Prostate gland (tissue), 2 donors: Measurements from ENCODE around the gene GRID2. TPM values are rescaled to one million over a fixed set of nuclear protein-coding genes. Genes with fewer than 3 reads are reported as not detected.

Experiments
- DNase-seq: peaks from one replicate; pipeline ENCODE4 v3.0.0-alpha.2; 2019; ENCODE audit warnings: low spot score
- H3K27ac ChIP-seq, 2 donors: fragments of 200-600 bp; sonication (generic); 2 replicates each; pipeline ENCODE4 v1.5.1; 2017 to 2019
- H3K27me3 ChIP-seq: fragments of 200-600 bp; sonication (generic); replicated peaks from 2 replicates; pipeline ENCODE4 v1.5.1; 2019; ENCODE audit not compliant: insufficient read depth
- H3K36me3 ChIP-seq, 2 donors: fragments of 200-600 bp; sonication (generic); 1 replicate in 1 of 2; 2 replicates in 1 of 2; pipeline versions ENCODE4 v1.5.1 to v1.8.1; 2017 to 2019
- H3K4me1 ChIP-seq: fragments of 200-600 bp; sonication (generic); replicated peaks from 2 replicates; pipeline ENCODE4 v1.5.1; 2019
- H3K4me3 ChIP-seq, 2 donors: fragments of 200-600 bp; sonication (generic); 2 replicates each; pipeline ENCODE4 v1.5.1; 2017 to 2019
- H3K9me3 ChIP-seq: fragments of 200-600 bp; sonication (generic); 2 replicates; pipeline ENCODE4 v1.5.1; 2017
- POLR2A ChIP-seq: fragments of 450-650 bp; IDR thresholded peaks from one replicate; pipeline ENCODE4 v1.6.1; 2016; ENCODE audit warnings: antibody characterized with exemption, mild to moderate bottlenecking
- POLR2AphosphoS5 ChIP-seq: sonication (generic); formaldehyde crosslinking; IDR thresholded peaks from one replicate; pipeline ENCODE4 v1.6.1; 2017; ENCODE audit warnings: antibody characterized with exemption
- WGBS: methylation state at CpG from one replicate; pipeline ENCODE4 v1.1.5; 2018; 5-methylcytosine and 5-hydroxymethylcytosine counted together
- intact Hi-C: fragments of 100-400 bp; cut with DNase I; formaldehyde crosslinking; loops from one replicate; pipeline ENCODE4 v1.14.2; 2022
- total RNA-seq, 2 donors: library from RNA; depleted of rRNA; stranded (reverse); fragments of >200 nt; gene quantifications; one replicate each; pipeline ENCODE4 v1.1.0, GENCODE V29; 2016
- TF ChIP-seq, protein P1 (sequence below), 4 experiments: fragments of 200-600 bp in 2 of 4; fragments of 450-650 bp in 2 of 4; sonication (generic) in 2 of 4; IDR thresholded peaks; 1 replicate in 3 of 4; 2 replicates in 1 of 4; pipeline ENCODE4 v1.5.1; 2016 to 2019; ENCODE audit warnings: antibody characterized with exemption in 4 of 4, mild to moderate bottlenecking in 2 of 4, moderate library complexity in 2 of 4

GRID2 gene
- total RNA-seq, 2 donors from 2014 or later, result 0.09 to 11.0 TPM

DNA sequence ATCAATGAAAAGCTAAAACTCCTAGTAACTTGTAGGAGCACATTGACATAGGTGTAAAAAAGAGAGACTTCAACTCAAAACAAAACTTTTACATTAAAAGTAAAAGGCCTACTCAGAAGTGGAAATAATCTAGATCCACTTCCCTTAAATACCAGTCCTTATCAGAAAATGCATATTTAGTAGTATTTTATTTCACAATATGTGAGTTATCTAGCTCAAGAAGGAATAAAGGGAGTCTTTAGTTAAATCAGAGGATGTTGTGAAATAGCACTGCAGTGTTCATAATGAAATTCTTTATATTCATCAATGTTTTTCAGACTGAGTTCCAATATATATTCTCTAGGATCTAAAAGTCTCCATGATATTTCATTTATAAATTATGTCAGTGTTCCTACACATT lies 715.0 kb downstream of the GRID2 start:
- Histone ChIP-seq H3K27me3 (no peaks in the 10 kb centered on the region), H3K36me3 (no peaks in the 10 kb centered on the region), H3K9me3 (no peaks in the 10 kb centered on the region), H3K4me1 (no peaks in the 10 kb centered on the region), H3K27ac (no peak overlapping the region), H3K4me3 (no peak overlapping the region)
- no peak for DNase-seq
- intact Hi-C loops, result no loop called here
- TF ChIP-seq POLR2A (no peak), POLR2AphosphoS5 (no peak)
- TF ChIP-seq, protein P1, sequence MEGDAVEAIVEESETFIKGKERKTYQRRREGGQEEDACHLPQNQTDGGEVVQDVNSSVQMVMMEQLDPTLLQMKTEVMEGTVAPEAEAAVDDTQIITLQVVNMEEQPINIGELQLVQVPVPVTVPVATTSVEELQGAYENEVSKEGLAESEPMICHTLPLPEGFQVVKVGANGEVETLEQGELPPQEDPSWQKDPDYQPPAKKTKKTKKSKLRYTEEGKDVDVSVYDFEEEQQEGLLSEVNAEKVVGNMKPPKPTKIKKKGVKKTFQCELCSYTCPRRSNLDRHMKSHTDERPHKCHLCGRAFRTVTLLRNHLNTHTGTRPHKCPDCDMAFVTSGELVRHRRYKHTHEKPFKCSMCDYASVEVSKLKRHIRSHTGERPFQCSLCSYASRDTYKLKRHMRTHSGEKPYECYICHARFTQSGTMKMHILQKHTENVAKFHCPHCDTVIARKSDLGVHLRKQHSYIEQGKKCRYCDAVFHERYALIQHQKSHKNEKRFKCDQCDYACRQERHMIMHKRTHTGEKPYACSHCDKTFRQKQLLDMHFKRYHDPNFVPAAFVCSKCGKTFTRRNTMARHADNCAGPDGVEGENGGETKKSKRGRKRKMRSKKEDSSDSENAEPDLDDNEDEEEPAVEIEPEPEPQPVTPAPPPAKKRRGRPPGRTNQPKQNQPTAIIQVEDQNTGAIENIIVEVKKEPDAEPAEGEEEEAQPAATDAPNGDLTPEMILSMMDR (IDR thresholded peaks at IDR 0.05), result no peak

DNA sequence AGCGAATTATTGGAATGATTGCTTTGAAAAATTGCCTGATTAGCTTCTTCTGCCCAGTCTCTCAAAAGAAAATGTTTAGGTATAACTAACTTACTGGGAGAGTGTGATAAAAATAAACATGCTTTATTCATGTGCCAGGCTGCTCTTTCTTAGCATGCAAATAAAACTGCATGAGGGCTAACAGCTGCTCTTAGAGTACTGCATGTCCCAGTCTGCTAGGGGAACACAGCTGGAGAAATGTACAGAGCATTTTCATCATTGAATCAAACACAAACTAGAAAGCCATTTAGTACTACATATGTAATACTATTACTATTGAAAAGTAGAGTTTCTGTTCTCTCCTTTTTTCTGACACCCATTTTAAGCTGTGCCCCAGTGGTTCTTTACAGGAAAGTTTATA lies 726.0 kb downstream of the GRID2 start:
- H3K27ac ChIP-seq, result no peak overlapping the region
- H3K9me3 ChIP-seq, result no peaks in the 10 kb centered on the region
- TF ChIP-seq POLR2AphosphoS5, result no peak
- TF ChIP-seq POLR2A, result no peak
- TF ChIP-seq, protein P1 (IDR thresholded peaks at IDR 0.05), result no peak
- H3K4me1 ChIP-seq, result no peaks in the 10 kb centered on the region
- no peaks in the 10 kb centered on the region for H3K27me3 ChIP-seq
- intact Hi-C loops, result no loop called here
- no peaks in the 10 kb centered on the region for H3K36me3 ChIP-seq
- 60% methylated on average over 1 of the region's 1 CpG for WGBS
- DNase-seq, result no peak
- H3K4me3 ChIP-seq, result no peak overlapping the region

DNA sequence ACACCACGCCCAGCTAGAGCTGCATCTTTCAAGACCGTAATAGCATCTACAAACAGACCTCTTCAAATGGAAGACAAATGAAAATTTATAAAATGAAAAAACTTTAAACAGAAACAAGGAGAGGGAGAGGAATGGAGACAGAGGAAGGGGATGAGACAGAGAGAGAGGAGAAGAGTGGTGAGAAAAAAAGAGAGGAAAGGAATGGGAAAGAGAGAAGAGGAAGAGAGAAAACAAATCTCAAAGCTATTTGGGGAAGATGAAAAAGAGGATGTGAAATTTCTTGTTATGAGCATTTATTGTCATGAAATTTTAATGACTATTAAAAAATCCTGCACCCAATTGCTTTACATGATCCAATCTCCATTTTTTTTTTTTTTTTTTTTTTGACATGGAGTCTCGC lies 726.9 kb downstream of the GRID2 start:
- Histone ChIP-seq H3K27ac (no peak overlapping the region), H3K27me3 (no peaks in the 10 kb centered on the region), H3K4me3 (no peak overlapping the region), H3K9me3 (no peaks in the 10 kb centered on the region), H3K4me1 (no peaks in the 10 kb centered on the region), H3K36me3 (no peaks in the 10 kb centered on the region)
- intact Hi-C loops, result no loop called here
- TF ChIP-seq POLR2AphosphoS5 (no peak), POLR2A (no peak)
- TF ChIP-seq, protein P1 (IDR thresholded peaks at IDR 0.05), result no peak
- WGBS, result 96% methylated on average over 3 of the region's 3 CpGs
- DNase-seq, result no peak

DNA sequence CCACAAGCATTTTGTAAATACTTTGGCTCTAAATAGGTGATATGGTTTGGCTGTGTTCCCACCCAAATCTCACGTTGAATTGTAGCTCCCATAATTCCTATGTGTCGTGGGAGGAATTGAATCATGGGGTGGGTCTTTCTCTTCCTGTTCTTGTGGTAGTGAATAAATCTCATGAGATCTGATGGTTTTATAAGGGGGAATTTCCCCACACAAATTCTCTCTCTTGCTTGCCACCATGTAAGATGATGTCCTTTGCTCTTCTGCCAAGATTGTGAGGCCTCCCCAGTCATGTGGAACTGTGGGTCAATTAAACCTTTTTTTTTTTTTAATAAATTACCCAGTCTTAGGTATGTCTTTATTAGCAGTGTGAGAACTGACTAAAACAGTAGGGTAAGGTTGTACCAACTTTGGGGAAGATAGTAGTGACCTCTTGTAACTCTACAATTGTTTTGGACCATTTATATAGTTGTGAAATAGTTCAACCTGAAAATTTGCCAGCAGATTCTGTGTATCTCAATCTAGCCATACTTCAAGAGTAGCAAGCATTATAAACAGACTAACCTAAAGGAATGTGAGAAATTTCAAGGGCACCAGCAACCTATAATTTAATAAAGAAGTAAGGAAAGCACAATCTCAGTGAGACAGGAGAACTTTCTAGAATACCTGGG lies 727.8 kb downstream of the GRID2 start:
- 48% methylated on average over 2 of the region's 2 CpGs for WGBS
- no peak overlapping the region for H3K27ac ChIP-seq
- intact Hi-C loops, result no loop called here
- no peaks in the 10 kb centered on the region for H3K27me3 ChIP-seq
- no peak for DNase-seq
- H3K9me3 ChIP-seq, result no peaks in the 10 kb centered on the region
- H3K36me3 ChIP-seq, result no peaks in the 10 kb centered on the region
- no peaks in the 10 kb centered on the region for H3K4me1 ChIP-seq
- H3K4me3 ChIP-seq, result no peak overlapping the region
- TF ChIP-seq, protein P1 (IDR thresholded peaks at IDR 0.05), result no peak
- TF ChIP-seq POLR2AphosphoS5, result no peak

DNA sequence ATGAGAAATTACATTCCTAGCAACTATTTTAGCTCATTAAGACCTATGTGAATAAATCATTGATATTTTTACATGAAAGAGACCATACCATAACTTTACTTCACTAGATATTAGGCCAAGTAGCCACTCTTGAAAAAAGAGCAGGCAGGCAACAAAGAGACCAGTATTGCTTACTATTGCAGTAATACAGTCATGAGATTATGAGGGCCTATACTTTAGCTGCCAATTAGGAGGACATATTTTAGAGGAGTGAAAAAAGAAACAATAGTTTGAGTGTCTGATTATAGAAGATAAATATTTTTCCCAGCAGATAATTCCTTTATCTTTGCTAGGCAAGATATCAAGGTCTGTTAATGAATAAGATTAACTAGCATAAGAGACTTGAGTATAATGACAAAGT lies 739.0 kb downstream of the GRID2 start:
- Histone ChIP-seq H3K27ac (no peak overlapping the region), H3K4me3 (no peak overlapping the region), H3K4me1 (no peaks in the 10 kb centered on the region), H3K9me3 (no peaks in the 10 kb centered on the region), H3K36me3 (no peaks in the 10 kb centered on the region), H3K27me3 (no peaks in the 10 kb centered on the region)
- TF ChIP-seq, protein P1 (IDR thresholded peaks at IDR 0.05), result no peak
- TF ChIP-seq POLR2AphosphoS5 (no peak), POLR2A (no peak)
- DNase-seq, result no peak
- intact Hi-C loops, result no loop called here
